NCI-H345 (cell line): ENCODE data around the gene ARHGEF4.
A peak's percentile ranks its signal among the peaks of the same experiment; 100 is the strongest.

Experiments used
- DNase-seq: peaks from one replicate; lab custom pipeline; 2025; lab: John Stamatoyannopoulos, UW

ARHGEF4 gene

DNA sequence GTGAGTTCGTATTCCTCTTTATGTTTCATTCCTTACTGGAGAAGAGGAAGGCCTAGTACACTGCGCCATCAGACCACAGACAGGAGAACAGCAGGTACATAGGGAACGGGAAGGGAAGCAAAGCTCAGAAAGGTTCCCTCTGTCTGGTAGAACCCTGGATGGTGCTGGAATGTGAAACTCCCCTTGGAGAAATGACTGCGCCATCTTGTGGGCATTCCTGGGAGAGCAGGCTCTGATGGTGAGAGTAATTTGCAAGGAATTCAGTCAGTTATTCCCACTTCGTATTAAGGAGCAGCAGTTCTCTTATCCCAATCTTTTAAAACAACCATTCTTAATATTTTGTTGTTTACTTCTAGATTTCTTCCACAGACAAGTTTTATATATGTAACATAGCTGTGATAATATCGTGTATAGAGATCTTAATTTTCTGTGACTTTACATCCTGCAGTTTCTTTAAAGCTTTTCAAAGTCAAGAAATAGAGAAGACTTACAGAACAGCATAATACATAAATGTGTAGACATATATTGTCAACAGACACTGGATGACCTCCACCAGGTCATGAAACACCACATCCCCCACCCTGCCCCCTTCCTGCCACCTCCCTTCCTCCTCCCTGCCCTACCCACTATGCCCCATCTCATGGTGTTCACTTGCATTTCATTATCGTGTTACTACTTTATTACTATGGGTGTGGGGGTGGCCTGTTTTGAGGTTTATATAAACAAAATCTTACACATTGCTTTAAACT is 83.9 kb downstream of the ARHGEF4 start:
- peak; percentile 46 for DNase-seq

- DNase-seq: no peak
Measured at GRCh38 chr2:130921164-130921476, 84.4 kb downstream of the ARHGEF4 start.

- no peak for DNase-seq
Measured at GRCh38 chr2:130922417-130922816, 85.7 kb downstream of the ARHGEF4 start.

DNA sequence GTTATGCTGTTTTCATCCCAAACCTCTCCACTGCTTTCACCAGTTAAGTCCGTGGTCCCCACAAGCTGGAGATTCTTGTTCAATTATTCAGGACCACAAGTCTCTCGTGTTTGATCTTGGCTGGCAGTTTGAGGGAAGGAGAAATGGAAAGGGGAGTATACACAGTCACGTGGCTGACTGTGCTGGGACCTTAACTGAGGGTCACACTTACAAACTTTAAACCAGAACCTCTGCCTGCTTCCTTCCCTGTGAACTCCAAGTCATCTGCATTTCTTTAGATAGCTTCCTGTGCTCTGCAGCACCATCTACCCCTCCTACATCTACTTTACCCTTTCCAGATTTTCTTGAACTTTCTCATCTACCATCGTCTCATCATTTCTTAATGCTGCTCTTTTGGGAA is 91.7 kb downstream of the ARHGEF4 start:
- no peak for DNase-seq

- DNase-seq: no peak
Measured at GRCh38 chr2:130930740-130931659, 94.3 kb downstream of the ARHGEF4 start.

DNA sequence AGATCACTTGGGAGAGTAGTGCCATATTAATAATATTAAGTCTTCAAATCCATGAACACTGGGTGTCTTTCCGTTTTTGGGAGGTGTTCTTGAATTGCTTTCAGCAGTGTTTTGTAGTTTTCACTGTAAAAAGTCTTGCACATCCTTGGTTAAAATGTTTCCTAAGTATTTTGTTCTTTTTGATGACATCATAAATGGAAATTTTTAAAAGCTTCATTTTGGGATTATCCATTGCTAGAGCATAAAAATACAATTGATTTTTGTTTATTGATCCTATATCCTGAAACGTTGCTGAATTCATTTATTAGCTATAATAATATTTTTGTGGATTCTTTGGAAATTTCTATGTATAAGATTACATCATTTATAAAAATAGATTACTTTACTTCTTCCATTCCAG is 96.8 kb downstream of the ARHGEF4 start:
- no peak for DNase-seq

GRCh38 chr2:130936451-130936850 is 99.7 kb downstream of the ARHGEF4 start:
- no peak for DNase-seq

- DNase-seq: no peak
Measured at GRCh38 chr2:130947967-130948366, 111.3 kb downstream of the ARHGEF4 start.

DNA sequence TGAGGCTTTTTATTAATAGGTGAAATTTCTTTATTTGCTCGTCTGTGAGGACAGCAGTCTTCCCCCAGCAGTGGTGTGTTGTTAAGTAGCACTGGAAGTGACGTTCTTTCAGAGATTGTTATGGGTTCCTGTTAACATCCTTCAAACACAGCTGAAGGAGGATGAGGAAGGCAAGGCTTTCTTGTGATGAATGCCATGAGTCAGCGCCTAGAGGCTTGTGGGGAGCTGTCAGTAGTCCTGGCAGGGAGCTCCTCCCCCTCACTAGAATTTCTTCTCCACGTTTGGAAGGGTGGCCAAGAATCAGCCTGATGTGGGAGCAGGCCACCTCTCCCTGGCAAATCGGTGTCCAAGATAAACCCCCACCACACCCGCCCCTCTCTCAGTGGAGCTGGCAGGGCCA is 113.2 kb downstream of the ARHGEF4 start:
- DNase-seq: no peak

DNA sequence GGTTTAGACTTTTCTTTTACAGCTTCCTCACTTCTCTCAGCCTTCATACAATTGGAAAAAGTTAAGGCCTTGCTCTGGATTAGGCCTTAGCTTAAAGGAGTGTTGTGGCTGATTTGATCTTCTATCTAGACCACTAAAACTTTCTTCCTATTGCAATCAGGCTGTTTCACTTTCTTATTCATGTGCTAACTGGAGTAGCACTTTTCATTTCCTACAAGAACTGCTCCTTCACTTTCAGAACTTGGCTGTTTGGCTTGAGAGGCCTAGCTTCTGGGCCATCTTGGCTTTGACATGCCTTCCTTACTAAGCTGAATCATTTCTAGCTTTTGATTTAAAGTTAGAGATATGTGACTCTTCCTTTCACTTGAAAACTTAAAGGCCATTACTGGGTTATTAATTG is 114.3 kb downstream of the ARHGEF4 start:
- no peak for DNase-seq

- DNase-seq: no peak
Measured at GRCh38 chr2:130954873-130955272, 118.2 kb downstream of the ARHGEF4 start.

DNA sequence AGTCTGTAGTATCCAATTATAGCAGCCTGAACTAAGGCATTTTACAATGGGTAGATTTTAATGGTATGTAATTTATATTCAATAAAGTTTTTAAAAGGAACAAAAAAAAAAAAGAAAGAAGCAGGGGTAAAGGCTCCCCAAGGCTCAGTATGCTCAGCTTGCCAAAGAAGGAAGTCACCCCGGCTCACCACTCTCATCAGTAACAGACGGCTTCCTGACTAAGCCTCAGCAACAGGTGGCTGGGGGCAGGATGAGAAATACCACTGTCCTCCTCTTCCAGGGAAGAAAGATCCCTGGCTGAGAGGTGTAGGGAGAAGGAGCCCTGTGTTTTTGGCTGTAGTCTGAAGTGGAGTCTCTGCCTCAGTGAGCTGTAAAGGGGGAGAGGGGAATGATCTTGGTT is 121.2 kb downstream of the ARHGEF4 start:
- no peak for DNase-seq

DNA sequence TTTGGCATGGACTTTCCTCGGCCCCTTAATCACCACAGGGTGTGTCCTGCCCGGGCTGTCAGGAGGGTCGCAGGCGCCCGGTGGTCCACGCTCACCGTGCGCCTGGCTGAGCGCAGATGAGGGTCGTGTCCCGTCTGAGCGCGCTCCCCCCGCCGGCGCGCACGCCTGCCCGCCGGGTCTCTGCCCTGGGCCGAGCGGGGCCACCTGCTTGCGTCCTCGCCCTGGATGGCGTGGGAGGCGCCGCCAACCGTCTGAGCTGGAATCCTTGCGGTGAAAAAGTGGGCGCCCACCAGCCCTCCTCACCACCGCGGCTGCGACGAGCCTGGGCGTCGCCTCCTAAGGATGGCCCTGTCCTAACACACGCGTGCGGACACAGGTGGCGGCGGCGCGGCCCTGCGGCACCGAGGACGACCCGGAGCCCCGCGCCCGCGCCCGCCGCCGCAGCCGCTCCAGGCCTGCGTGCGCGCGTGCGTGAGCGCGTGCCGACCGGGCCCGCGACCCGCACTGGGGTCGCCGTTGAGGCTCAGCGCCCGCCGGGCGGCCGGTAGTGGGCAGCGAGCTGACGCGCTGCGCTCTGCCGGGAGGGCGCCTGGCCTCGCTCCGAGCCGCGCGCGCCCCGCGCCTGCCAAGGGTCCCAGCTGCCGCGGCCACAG is 126.6 kb downstream of the ARHGEF4 start:
- no peak for DNase-seq

DNA sequence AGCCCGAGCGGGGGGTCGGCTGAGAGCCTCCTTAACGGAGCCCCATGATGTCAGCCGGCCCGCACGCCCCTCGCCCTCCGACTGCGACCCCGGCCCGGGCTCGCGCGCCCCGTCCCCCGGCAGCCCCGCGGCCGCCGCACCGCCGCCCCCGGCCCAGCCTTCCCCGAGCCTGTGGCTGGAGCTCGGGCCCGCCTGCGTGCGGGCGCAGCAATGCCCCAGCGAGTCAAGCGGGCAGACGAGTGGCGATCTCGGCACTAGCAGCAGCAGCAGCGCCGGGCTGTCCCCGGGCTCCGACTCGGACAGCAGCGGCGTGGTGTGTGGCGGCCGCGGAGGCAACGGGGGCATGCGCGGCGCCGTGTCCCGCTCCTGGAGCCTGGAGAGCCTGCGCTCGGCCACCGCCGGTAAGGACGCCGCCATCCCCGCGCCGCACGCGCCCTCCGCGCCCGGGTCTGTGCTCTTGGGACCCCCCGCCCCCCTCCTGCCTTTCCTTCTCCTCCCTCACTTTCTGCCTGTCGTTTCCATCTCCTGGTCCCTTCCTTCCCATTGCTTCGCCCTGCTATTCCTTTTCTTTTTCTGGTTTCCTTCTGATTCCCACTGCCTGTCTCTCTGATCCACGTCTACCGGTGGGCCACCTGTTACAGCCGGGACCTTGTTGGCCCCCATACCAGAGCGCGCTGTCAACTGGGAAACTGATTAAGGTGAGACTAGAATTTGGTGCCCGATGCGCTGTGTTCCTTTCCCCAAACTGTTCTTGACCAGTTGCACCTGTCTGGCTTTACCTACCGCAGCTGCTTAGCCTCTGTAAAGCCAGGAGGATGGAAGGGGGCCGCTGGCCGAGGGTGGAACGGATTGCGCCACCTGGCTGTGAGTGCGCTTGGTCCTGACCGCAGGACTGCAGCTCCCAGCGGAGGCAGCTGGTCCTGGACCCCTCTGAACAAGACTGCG is 127.4 kb downstream of the ARHGEF4 start:
- peak; percentile 41 for DNase-seq

DNA sequence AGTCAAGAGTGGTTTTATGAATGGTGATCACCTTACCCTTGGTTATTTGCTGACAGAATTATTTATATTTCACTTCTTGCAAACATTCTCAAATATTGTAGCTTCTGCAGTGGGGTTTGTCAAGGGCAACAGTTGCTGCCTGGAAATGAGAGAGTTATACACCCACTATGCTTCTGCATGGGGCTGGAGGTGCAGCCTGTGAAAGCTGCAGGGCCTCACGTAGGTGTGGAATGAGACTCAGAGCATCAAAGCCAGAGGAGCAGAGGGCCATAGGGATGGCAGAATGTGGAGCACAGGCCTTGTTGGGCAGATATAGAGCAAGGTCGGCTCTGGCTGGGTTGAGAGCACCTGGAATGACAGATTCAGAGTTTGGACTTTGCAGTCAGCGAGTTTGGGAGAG is 128.2 kb downstream of the ARHGEF4 start:
- DNase-seq: no peak

DNA sequence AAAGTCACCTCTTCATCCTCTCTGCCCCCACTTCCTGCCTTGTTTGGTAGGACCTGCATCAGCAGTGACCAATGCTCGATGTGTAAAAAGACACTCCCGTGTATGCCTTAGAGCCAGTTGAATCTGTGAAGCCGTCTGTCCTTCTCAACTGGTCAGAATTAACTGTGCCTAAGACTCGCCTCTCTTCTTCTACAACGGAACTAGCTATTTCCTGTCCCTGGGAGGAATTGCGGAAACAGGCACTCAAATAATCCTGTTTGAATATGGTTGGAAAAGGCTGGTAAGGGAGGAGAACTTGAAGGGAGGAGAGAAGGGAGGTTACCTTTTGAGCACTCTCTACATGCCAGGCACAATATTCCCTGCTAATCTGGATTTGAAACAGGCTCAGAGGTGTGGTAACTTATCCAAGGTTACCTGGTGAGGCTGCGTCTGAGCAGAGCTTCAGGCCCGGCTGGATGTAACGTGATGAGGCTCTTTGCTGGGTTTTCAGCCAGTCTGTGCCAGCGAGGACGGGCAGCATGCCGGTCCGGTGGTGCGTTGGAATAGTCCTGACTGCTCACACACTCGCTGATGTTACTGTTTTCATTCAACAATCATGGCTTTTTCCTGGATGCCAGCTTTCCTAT is 129.5 kb downstream of the ARHGEF4 start:
- no peak for DNase-seq

- no peak for DNase-seq
Measured at GRCh38 chr2:130966775-130967490, 130.2 kb downstream of the ARHGEF4 start.

DNA sequence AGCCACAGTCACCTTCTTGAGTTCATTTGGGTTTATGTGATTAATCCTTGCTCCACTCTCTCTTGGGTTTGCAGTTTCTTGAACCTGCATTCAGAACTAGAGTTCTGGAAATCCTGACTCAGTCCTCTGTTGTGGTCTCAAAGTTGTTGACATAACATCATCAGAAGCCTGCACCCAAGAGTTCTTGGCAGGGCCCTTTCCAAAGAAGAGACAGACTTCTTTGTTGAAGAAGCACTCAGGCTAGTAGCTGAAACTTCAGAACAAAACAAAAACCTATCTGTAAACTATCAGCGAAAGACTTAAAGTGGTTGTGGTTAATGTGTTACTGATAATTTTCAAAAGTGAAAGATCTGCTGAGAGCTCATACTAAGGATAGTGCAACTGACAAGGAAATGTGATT is 135.7 kb downstream of the ARHGEF4 start:
- no peak for DNase-seq

- DNase-seq: no peak
Measured at GRCh38 chr2:130975729-130976128, 139.0 kb downstream of the ARHGEF4 start.

- DNase-seq: no peak
Measured at GRCh38 chr2:130976591-130977237, 140.0 kb downstream of the ARHGEF4 start.
